GM12864 (cell line): ENCODE data around the gene PCDH8.

ENCODE experiments used
- DNase-seq: peaks from one replicate; pipeline ENCODE4 v3.0.0-alpha.2; 2011; ENCODE audit warnings: low read depth
- H3K4me3 ChIP-seq: 2 replicates; pipeline ENCODE4 v1.5.1; 2011; ENCODE audit warnings: mild to moderate bottlenecking, low read depth, low read length, control low read depth
- CTCF ChIP-seq: IDR thresholded peaks from 2 replicates; pipeline ENCODE4 v1.5.1; 2011; ENCODE audit warnings: low read depth, mild to moderate bottlenecking, moderate library complexity, low read length, control low read depth, inconsistent platforms; ENCODE audit errors: missing control alignments

Gene PCDH8

GRCh38 chr13:52869621-52870020 lies 21.2 kb upstream of the PCDH8 start:
- no peak for DNase-seq
- no peak overlapping the region for H3K4me3 ChIP-seq
- TF ChIP-seq CTCF = no peak

- no peak for TF ChIP-seq CTCF
- no peak overlapping the region for H3K4me3 ChIP-seq
- DNase-seq = no peak
Observed at GRCh38 chr13:52869050-52869449, 20.6 kb upstream of the PCDH8 start.

- no peak for DNase-seq
- no peak overlapping the region for H3K4me3 ChIP-seq
- no peak for TF ChIP-seq CTCF
Observed at GRCh38 chr13:52868190-52868589, 19.8 kb upstream of the PCDH8 start.

GRCh38 chr13:52864941-52865340 lies 16.5 kb upstream of the PCDH8 start:
- no peak overlapping the region for H3K4me3 ChIP-seq
- DNase-seq = no peak
- TF ChIP-seq CTCF = no peak

GRCh38 chr13:52862358-52863206 lies 14.1 kb upstream of the PCDH8 start:
- no peak overlapping the region for H3K4me3 ChIP-seq
- peak; percentile 80 for TF ChIP-seq CTCF
- DNase-seq = no peak

- DNase-seq = no peak
- no peak for TF ChIP-seq CTCF
- H3K4me3 ChIP-seq = no peak overlapping the region
Observed at GRCh38 chr13:52852444-52852843, 4.0 kb upstream of the PCDH8 start.

GRCh38 chr13:52851137-52851962 lies 2.9 kb upstream of the PCDH8 start:
- DNase-seq = peak; percentile 85
- peak overlapping the region; percentile 67 for H3K4me3 ChIP-seq
- TF ChIP-seq CTCF = no peak
